Measurements from ENCODE around the gene AURKAIP1. TPM values are rescaled to one million over a fixed set of nuclear protein-coding genes. Genes with fewer than 3 reads are reported as not detected.

The AURKAIP1 gene
- total and polyA plus RNA-seq, 9 of the 15 experiments (the other 6 are each of a cell fraction or from before 2014, with no cell fraction given) = 7.8 to 478 (median 92.0) TPM

DNA sequence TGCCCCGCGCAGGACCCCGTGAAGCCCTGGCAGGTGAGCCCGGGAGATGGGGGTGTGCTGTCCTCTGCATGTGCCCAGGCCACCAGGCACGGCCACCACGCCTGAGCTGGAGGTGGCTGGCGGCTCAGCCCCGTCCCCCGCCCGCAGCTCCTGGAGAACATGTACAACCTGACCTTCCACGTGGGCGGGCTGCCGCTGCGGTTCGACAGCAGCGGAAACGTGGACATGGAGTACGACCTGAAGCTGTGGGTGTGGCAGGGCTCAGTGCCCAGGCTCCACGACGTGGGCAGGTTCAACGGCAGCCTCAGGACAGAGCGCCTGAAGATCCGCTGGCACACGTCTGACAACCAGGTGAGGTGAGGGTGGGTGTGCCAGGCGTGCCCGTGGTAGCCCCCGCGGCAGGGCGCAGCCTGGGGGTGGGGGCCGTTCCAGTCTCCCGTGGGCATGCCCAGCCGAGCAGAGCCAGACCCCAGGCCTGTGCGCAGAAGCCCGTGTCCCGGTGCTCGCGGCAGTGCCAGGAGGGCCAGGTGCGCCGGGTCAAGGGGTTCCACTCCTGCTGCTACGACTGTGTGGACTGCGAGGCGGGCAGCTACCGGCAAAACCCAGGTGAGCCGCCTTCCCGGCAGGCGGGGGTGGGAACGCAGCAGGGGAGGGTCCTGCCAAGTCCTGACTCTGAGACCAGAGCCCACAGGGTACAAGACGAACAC, 42.1 kb downstream of the AURKAIP1 start (continued):
- TF ChIP-seq RBM22 (IDR thresholded peaks at IDR 0.05; ENCODE audit: low read depth, low read length, poor library complexity, severe bottlenecking) = no peak
- TF ChIP-seq BCOR (IDR thresholded peaks at IDR 0.05) = no peak
- TF ChIP-seq ZNF253 (CRISPR knock-in tag; conservative IDR thresholded peaks at IDR 0.05) = no peak
- no peak for TF ChIP-seq ZBED1 (IDR thresholded peaks at IDR 0.05)
- TF ChIP-seq PHTF2 (CRISPR knock-in tag; IDR thresholded peaks at IDR 0.05) = no peak
- peak; percentile 5 for TF ChIP-seq CHD7 (IDR thresholded peaks at IDR 0.05; ENCODE audit: low read depth, low read length)
- no peak for TF ChIP-seq WHSC1 (IDR thresholded peaks at IDR 0.05; ENCODE audit: low read length)
- TF ChIP-seq LARP7 (IDR thresholded peaks at IDR 0.05) = no peak
- TF ChIP-seq HNRNPL (IDR thresholded peaks at IDR 0.05; ENCODE audit: low read depth, low read length) = peak; percentile 95
- no peak for TF ChIP-seq ZNF212 (CRISPR knock-in tag; IDR thresholded peaks at IDR 0.05)
- TF ChIP-seq CEBPB (tag; IDR thresholded peaks at IDR 0.05) = no peak
- TF ChIP-seq CREB5 (CRISPR knock-in tag; IDR thresholded peaks at IDR 0.05) = no peak
- no peak for TF ChIP-seq FIP1L1 (IDR thresholded peaks at IDR 0.05; ENCODE audit: low read depth, low read length, poor library complexity, severe bottlenecking)
- no peak for TF ChIP-seq NCOA6 (IDR thresholded peaks at IDR 0.05)
- peak; percentile 8; the same call in 1 of the 2 replicates for TF ChIP-seq POLR2A (conservative IDR thresholded peaks at IDR 0.05)
- no peak for TF ChIP-seq TSC22D4 (tag; IDR thresholded peaks at IDR 0.05)
- TF ChIP-seq JUN (IDR thresholded peaks at IDR 0.05; ENCODE audit: borderline replicate concordance, low read depth, low read length) = no peak
- TF ChIP-seq JUN (CRISPR knock-in tag; IDR thresholded peaks at IDR 0.05; ENCODE audit: borderline replicate concordance) = no peak
- TF ChIP-seq CXXC5 (CRISPR knock-in tag; IDR thresholded peaks at IDR 0.05) = no peak

Data from K562 (cell line).